Panc1 (cell line): ENCODE results near the gene RAPGEF1.

Experiments used
- CTCF ChIP-seq: fragments of 450-650 bp; IDR thresholded peaks from 2 replicates; pipeline ENCODE4 v1.5.1; 2017; ENCODE audit warnings: mild to moderate bottlenecking
- POLR2AphosphoS5 ChIP-seq: IDR thresholded peaks from 2 replicates; pipeline ENCODE4 v1.6.1; 2012; ENCODE audit warnings: mild to moderate bottlenecking, low read depth, low read length, moderate library complexity
- SIN3A ChIP-seq: IDR thresholded peaks from 2 replicates; pipeline ENCODE4 v1.6.1; 2012; ENCODE audit warnings: low read depth, mild to moderate bottlenecking, low read length, moderate library complexity, borderline replicate concordance; ENCODE audit not compliant: insufficient read depth
- TCF7L2 ChIP-seq: IDR thresholded peaks from 2 replicates; pipeline ENCODE4 v1.6.1; 2011; ENCODE audit warnings: mild to moderate bottlenecking, low read depth, low read length, inconsistent platforms
- TF ChIP-seq, protein P1 (sequence below), 2 experiments: IDR thresholded peaks; 2 replicates each; pipeline ENCODE4 v1.6.1; 2011 to 2012; ENCODE audit warnings: low read depth in 2 of 2, control low read depth in 1 of 2, low read length in 1 of 2, mild to moderate bottlenecking in 1 of 2, moderate library complexity in 1 of 2; ENCODE audit not compliant: insufficient read depth in 1 of 2

- TF ChIP-seq CTCF (no peak), SIN3A (no peak), POLR2AphosphoS5 (no peak), TCF7L2 (no peak)
- TF ChIP-seq, protein P1, sequence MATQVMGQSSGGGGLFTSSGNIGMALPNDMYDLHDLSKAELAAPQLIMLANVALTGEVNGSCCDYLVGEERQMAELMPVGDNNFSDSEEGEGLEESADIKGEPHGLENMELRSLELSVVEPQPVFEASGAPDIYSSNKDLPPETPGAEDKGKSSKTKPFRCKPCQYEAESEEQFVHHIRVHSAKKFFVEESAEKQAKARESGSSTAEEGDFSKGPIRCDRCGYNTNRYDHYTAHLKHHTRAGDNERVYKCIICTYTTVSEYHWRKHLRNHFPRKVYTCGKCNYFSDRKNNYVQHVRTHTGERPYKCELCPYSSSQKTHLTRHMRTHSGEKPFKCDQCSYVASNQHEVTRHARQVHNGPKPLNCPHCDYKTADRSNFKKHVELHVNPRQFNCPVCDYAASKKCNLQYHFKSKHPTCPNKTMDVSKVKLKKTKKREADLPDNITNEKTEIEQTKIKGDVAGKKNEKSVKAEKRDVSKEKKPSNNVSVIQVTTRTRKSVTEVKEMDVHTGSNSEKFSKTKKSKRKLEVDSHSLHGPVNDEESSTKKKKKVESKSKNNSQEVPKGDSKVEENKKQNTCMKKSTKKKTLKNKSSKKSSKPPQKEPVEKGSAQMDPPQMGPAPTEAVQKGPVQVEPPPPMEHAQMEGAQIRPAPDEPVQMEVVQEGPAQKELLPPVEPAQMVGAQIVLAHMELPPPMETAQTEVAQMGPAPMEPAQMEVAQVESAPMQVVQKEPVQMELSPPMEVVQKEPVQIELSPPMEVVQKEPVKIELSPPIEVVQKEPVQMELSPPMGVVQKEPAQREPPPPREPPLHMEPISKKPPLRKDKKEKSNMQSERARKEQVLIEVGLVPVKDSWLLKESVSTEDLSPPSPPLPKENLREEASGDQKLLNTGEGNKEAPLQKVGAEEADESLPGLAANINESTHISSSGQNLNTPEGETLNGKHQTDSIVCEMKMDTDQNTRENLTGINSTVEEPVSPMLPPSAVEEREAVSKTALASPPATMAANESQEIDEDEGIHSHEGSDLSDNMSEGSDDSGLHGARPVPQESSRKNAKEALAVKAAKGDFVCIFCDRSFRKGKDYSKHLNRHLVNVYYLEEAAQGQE (IDR thresholded peaks at IDR 0.05; ENCODE audit: insufficient read depth in 1 of 2, low read depth in 2 of 2, low read length in 1 of 2), result no peak
Observed at GRCh38 chr9:131614340-131614915, 125.4 kb downstream of the RAPGEF1 start.
